Endothelial cell (in vitro differentiated cells): ENCODE data around the gene SPG11. TPM values are rescaled to one million over a fixed set of nuclear protein-coding genes. Genes with fewer than 3 reads are reported as not detected.
"Not testable (repeated sequence)": the region's sequence is repeated elsewhere in the genome, so short reads cannot be mapped to it uniquely, and the experiment has no call there.

Experiments
- DNase-seq: peaks from one replicate; pipeline ENCODE4 v3.0.0; 2021; ENCODE audit warnings: low spot score
- H3K27ac Mint-ChIP-seq: one replicate; pipeline ENCODE4 v1.8.0; 2021; ENCODE audit warnings: mixed read lengths, inconsistent platforms; ENCODE audit not compliant: unreplicated experiment
- H3K27me3 Mint-ChIP-seq: one replicate; pipeline ENCODE4 v1.8.0; 2021; ENCODE audit warnings: mild to moderate bottlenecking, moderate library complexity, mixed read lengths, inconsistent platforms; ENCODE audit not compliant: unreplicated experiment
- H3K36me3 Mint-ChIP-seq: one replicate; pipeline ENCODE4 v1.8.0; 2021; ENCODE audit warnings: mild to moderate bottlenecking, low read depth, mixed read lengths, inconsistent platforms; ENCODE audit not compliant: unreplicated experiment
- H3K4me1 Mint-ChIP-seq: one replicate; pipeline ENCODE4 v1.8.0; 2021; ENCODE audit warnings: mild to moderate bottlenecking, mixed read lengths, inconsistent platforms; ENCODE audit not compliant: unreplicated experiment
- H3K4me3 Mint-ChIP-seq: one replicate; pipeline ENCODE4 v1.8.0; 2021; ENCODE audit warnings: mild to moderate bottlenecking, mixed read lengths, inconsistent platforms; ENCODE audit not compliant: unreplicated experiment
- H3K9me3 Mint-ChIP-seq: one replicate; pipeline ENCODE4 v1.8.0; 2021; ENCODE audit warnings: mixed read lengths, inconsistent platforms; ENCODE audit not compliant: unreplicated experiment
- CTCF ChIP-seq: fragments of 200-600 bp; sonication (generic); IDR thresholded peaks from one replicate; pipeline ENCODE4 v1.5.0; 2021; ENCODE audit warnings: antibody characterized with exemption; ENCODE audit not compliant: unreplicated experiment
- total RNA-seq: library from RNA; stranded (reverse); fragmentation: NEBNext Ultra II Directional; extraction: Animal tissue kit (Norgen Biotek cat#: 25700); gene quantifications from one replicate; pipeline ENCODE4 v1.2.1, GENCODE V29; 2021; ENCODE audit not compliant: unreplicated experiment

The SPG11 gene
- total RNA-seq, 1 donor from 2014 or later = 37.1 TPM

GRCh38 chr15:44550734-44551133 is 112.7 kb downstream of the SPG11 start:
- Mint-ChIP-seq H3K27me3 (no peaks in the 10 kb centered on the region), H3K36me3 (peaks cover 14% of the 10 kb centered on the region), H3K27ac (no peak overlapping the region), H3K4me1 (peaks cover 8% of the 10 kb centered on the region), H3K9me3 (no peaks in the 10 kb centered on the region), H3K4me3 (no peak overlapping the region)
- TF ChIP-seq CTCF = no peak
- no peak for DNase-seq

- no peaks in the 10 kb centered on the region for H3K27me3 Mint-ChIP-seq
- H3K4me3 Mint-ChIP-seq = no peak overlapping the region
- DNase-seq = no peak
- no peaks in the 10 kb centered on the region for H3K9me3 Mint-ChIP-seq
- H3K27ac Mint-ChIP-seq = no peak overlapping the region
- TF ChIP-seq CTCF = peak; percentile 61
- H3K4me1 Mint-ChIP-seq = peaks cover 4% of the 10 kb centered on the region
- peaks cover 9% of the 10 kb centered on the region for H3K36me3 Mint-ChIP-seq
These were observed 113.2 kb downstream of the SPG11 start for GRCh38 chr15:44550256-44550655.

- H3K4me3 Mint-ChIP-seq, H3K27me3 Mint-ChIP-seq, H3K9me3 Mint-ChIP-seq, H3K4me1 Mint-ChIP-seq, DNase-seq, H3K27ac Mint-ChIP-seq, H3K36me3 Mint-ChIP-seq: not testable (repeated sequence)
These were observed 114.3 kb downstream of the SPG11 start for GRCh38 chr15:44549152-44549551.

- Mint-ChIP-seq H3K27ac (no peak overlapping the region), H3K4me1 (no peaks in the 10 kb centered on the region), H3K27me3 (no peaks in the 10 kb centered on the region), H3K4me3 (no peak overlapping the region), H3K9me3 (no peaks in the 10 kb centered on the region), H3K36me3 (peaks cover 3% of the 10 kb centered on the region)
- DNase-seq = no peak
- no peak for TF ChIP-seq CTCF
These were observed 117.3 kb downstream of the SPG11 start for GRCh38 chr15:44545913-44546802.

GRCh38 chr15:44544745-44545144 is 118.7 kb downstream of the SPG11 start:
- H3K27ac Mint-ChIP-seq, H3K4me3 Mint-ChIP-seq, DNase-seq, H3K27me3 Mint-ChIP-seq, H3K36me3 Mint-ChIP-seq, H3K9me3 Mint-ChIP-seq, H3K4me1 Mint-ChIP-seq: not testable (repeated sequence)

- Mint-ChIP-seq H3K4me3 (no peak overlapping the region), H3K27me3 (no peaks in the 10 kb centered on the region), H3K27ac (no peak overlapping the region), H3K9me3 (no peaks in the 10 kb centered on the region), H3K36me3 (peaks cover 5% of the 10 kb centered on the region), H3K4me1 (peaks cover 8% of the 10 kb centered on the region)
- no peak for DNase-seq
- TF ChIP-seq CTCF = no peak
These were observed 120.9 kb downstream of the SPG11 start for GRCh38 chr15:44542596-44542995.
